GM19328 (cell line): ENCODE data around the gene PAH.

ENCODE experiments used
- ATAC-seq: cut with Tn5 transposase; IDR thresholded peaks from one replicate; pipeline ENCODE4 v1.9.1; 2021; ENCODE audit warnings: mild to moderate bottlenecking, moderate library complexity; ENCODE audit not compliant: unreplicated experiment

PAH gene

GRCh38 chr12:102902093-102902492 lies 15.0 kb downstream of the PAH start:
- ATAC-seq: no peak

GRCh38 chr12:102900389-102900788 lies 16.7 kb downstream of the PAH start:
- no peak for ATAC-seq

- ATAC-seq: no peak
These were observed 21.0 kb downstream of the PAH start for GRCh38 chr12:102896067-102896466.

GRCh38 chr12:102891756-102892155 lies 25.3 kb downstream of the PAH start:
- ATAC-seq: no peak

- ATAC-seq: no peak
These were observed 28.5 kb downstream of the PAH start for GRCh38 chr12:102888511-102888910.

- no peak for ATAC-seq
These were observed 31.8 kb downstream of the PAH start for GRCh38 chr12:102885043-102885932.

GRCh38 chr12:102883204-102883799 lies 33.7 kb downstream of the PAH start:
- no peak for ATAC-seq

GRCh38 chr12:102880783-102881182 lies 36.3 kb downstream of the PAH start:
- no peak for ATAC-seq

GRCh38 chr12:102879144-102879763 lies 37.8 kb downstream of the PAH start:
- ATAC-seq: peak; percentile 63

- ATAC-seq: no peak
These were observed 40.2 kb downstream of the PAH start for GRCh38 chr12:102876883-102877282.

GRCh38 chr12:102874819-102875218 lies 42.2 kb downstream of the PAH start:
- no peak for ATAC-seq

GRCh38 chr12:102873077-102873476 lies 44.0 kb downstream of the PAH start:
- no peak for ATAC-seq

- no peak for ATAC-seq
These were observed 46.0 kb downstream of the PAH start for GRCh38 chr12:102871014-102871413.

GRCh38 chr12:102869571-102869970 lies 47.5 kb downstream of the PAH start:
- ATAC-seq: no peak

GRCh38 chr12:102865821-102866615 lies 51.0 kb downstream of the PAH start:
- no peak for ATAC-seq

- no peak for ATAC-seq
These were observed 54.6 kb downstream of the PAH start for GRCh38 chr12:102862486-102862885.

- ATAC-seq: no peak
These were observed 65.8 kb downstream of the PAH start for GRCh38 chr12:102851246-102851645.

- no peak for ATAC-seq
These were observed 67.2 kb downstream of the PAH start for GRCh38 chr12:102849722-102850447.

- ATAC-seq: no peak
These were observed 68.2 kb downstream of the PAH start for GRCh38 chr12:102848832-102849231.

- no peak for ATAC-seq
These were observed 69.9 kb downstream of the PAH start for GRCh38 chr12:102847131-102847530.
